ENCODE measurements around the gene FOXJ1.

FOXJ1 gene

DNA sequence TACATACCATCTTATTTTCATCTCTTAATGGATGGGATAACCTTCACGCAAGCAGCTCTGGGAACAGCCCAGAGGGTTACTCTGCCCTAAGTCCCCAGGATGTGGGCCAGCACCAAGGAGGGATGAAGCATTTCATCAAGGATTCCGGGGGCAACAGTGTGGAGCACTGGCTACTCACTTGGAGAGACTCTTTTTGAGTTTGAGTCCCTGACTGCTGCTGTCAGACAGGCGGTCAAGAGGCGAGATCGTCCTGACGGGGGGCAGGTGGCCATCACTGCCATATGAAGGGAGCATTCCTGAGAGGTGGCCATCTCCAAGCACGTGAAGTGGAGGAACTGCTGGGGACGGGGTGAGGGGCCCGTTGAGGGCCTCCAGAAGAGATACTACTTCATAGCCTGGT lies 18.1 kb upstream of the FOXJ1 start:
- no peak for DNase-seq

DNA sequence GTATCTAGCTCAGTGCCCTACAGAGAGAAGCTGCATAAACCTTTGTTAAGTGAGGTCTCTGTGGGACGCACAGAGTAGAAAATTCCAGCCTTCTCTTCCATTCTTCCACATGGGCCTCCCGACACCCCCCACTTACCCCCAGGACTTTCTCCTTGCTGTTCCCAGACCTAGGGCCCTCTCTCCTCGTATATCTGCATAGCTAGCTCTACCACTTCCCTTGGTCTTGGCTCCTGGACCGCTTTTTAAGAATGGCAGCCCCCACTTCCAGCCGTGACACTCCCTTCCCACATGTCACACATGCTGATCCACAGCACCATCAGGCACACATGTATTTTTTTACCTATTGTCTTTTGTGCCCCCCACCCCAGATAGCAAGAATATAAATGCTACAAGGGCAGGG lies 16.7 kb upstream of the FOXJ1 start:
- DNase-seq = no peak

DNA sequence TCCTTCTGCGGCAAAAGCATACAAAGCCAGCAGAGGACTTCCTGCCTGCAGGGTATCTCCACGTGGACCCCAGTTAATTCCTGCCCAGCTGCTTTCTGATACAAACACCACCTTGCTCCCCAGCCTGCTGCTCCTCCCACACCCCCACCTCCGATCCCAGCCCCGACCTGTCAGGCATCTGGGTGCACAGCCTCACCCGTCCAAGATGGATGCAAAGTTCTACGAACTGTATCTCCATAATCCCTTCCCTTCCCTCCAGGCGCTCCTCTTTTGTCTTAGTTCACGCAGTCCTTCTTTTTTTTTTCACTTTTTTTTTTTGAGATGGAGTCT lies 15.6 kb upstream of the FOXJ1 start:
- no peak for DNase-seq

DNA sequence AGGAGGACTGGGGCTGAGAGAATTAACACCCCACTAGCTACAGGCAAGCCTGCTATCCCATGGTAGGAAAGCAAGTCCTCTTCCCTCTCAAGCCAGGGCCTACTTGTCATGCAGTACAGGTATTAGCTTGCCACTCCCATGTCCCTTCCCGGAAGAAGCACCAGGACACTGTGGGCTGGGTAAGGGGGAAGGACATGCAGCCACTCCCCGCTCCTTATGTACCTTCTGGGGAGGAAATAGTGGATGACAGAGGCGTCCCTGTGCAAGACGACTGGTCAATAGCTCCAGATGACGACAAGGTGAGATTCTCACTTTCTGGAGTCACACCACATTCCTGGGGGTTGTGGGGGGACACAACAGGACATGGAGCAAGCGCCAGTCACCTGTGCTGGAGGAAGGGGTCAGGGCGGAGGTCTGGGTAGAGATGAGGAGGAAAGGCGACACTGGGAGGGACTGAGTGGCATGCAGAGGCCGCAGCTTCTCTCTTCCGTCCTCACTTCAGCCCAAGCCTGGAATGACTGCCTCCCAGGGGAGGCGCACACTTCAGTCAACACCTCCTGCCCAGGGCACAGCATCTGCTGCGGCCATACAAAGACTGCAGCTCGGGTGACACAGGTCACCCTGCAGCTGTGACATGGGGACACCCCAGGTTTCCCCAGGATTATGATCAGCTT lies 15.1 kb upstream of the FOXJ1 start:
- no peak for DNase-seq

DNA sequence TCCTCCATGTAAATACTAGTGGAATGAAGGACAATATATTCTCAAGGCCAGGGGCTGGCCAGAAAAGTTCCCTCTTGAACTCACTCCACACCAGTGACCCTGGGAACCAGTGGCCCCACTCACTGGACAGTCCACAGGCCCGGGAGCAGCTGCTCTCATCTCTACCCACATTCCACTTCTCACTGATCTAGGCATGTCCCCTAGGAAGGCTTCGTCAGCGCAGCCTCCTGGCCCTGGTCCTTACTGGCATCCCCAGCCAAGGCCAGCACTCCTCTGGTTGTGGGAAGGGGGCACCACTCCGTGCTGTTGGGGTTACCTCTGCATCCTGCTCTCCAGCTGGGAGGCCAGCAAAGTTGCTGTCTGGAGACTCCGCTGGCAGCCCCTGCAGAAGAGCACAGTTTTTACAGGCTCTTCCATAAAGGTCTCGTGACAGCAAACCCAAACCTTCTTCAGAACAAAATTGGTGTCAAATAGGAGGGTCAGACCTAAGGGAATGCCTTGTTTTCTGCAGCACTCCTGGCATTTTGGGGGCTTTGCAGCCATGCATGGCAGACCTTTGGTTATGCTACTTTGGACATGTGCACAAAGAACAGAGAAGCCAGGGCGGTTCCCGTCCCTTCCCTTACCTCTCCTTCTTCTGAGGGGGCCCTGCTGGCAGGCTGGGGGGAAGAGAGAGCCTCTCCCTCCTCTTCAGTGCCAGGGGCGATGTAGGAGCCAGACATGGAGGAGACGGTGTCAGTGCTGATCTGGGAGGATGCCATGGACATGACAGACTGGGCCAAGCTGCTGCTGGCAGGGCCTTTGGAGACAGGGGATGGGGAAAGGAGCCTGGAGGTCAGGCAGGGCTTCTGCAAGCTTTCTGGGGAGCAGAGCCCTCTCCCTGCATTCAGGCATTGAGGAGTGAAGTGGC lies 14.1 kb upstream of the FOXJ1 start:
- no peak for DNase-seq

DNA sequence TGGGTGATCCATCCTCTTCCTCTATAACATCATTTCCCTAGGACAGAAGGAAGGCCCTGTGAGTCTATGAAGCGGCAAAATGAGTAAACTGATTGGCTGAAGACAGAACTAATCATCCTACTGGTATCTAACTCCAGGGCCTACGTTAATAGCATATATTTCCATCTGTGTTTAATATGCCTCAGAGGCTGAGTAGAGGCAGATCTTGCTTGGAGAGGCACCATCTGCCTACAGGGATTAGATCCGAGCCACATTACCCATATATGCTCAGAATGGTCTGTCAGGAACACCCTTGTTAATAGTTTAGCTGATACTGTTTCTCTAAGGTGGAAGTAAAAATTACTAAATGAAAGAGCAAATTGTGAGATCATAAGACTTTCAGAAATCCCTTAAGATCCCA lies 13.2 kb upstream of the FOXJ1 start:
- DNase-seq = no peak

DNA sequence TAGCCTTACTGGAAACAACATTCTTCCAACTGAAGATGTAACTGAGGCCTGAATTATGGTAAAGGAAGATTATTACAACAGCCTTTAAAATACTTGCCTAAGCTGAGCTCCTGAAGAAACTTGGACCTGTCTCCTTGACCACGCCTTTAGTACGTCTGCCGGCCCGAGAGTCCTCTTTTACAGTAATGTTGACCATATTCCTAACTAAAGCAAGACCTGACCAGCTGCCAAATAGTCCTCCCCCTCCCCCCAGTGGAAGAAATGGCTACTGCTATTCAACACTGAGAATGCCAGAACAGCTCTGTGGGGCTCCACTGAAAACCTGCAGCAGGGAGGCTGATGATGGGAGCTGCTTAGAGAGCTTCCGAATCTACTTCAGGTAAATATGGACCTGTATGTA lies 12.6 kb upstream of the FOXJ1 start:
- DNase-seq = no peak

DNA sequence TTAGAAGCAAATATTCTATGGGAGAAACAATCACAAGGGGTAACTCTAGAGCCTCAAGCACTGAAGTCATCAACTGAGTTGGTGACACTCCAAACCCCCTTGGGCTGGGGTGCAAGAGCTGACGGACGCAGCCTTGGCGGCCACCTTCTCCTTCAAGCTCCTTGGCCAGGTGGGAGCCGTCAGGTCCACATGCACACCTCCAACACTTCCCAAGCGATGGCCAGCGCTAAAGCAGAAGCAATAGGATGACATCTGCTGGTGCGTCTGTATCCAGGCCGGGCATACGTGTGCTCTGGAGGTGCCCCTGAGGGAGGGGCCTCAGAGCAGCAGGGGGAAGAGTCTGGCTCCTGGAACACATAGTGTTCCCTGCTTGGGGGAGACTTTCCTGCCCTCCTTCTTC lies 12.2 kb upstream of the FOXJ1 start:
- no peak for DNase-seq

DNA sequence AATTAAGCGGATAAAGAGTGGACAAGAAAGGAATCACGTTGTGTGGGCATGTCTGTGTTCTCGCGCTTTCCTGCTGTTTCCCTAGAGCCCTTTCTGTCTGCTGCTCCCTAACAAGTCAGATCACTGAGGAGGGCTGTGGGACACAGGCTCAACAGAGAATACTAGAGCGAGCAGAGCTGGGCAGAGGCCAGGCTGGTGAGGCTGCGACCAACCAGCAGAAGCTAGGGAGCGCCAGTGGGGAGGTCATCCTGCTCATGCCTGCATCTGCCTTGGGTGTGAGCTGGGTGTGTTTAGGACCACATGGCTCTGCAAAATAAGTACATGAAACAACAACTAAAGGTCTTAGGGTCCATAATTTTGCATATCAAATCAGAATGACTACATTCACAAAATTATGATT lies 11.5 kb upstream of the FOXJ1 start:
- DNase-seq = no peak

DNA sequence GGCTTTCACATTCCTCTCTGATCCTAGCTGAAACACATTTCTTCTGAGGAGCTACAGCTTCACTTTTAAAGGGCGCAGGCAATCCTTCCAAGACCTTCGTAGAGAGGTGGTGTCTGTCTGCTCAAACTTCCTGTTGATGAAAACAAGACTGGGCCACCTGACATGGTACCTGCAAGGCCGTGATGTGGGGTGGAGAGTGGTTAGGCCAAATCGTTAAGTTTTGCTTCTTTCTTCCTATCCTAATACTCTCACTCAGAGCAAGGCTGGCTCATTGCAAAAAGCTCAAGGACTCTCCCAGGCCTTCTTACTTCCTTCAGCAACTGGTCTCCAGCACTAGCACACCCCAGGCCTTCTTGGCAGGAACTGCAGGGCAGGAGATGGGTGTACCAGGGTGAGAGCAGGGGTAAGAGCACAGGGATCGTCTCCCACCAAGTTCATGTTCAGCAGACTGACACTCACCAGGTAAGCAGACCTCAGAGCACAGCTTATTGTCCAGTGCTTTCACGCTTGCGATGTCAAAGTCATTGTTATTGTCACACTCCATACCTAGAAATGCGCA lies 10.9 kb upstream of the FOXJ1 start:
- DNase-seq = no peak

DNA sequence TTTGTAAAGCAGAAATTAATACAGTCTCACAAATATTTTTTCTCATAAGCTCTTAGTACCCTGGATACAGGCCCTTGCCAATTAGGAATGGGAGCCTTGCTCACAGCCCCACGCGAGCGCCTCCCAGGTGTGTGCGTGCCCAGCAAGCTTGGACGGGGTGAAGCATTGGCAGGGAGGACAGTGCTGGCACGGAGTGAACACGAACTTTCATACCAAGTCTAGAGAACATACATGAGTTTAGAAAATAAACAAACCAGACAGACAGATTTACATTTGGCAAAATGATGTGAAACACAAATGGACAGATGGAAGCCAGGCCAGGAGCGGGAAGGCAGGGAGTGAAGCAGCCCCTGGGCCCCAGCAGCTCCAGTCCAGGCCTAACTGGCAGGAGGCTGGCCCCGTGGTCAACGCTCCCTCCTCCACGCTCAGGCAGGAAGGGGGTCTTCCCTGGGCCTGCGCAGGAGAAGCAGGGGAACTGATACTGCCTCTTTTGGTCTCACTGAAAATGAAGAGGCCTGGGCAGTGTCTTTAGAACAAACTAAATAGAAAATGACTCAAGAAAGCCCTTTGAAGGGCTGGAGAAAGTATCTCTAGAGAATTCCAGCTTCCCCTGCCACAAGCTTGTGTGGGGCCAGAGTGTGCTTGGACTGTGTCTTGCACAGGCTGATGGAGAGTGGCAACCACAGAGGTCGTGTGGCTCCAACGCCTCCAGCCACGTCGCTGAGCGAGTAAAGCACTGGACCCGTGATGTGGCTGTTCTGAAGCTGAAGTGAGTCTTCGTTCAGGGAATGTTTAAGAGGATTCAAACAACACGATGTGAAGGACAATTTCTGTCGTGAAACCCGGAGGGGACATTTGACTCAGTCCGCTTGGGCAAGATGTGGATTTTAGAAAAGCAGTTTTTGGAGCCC lies 9.9 kb upstream of the FOXJ1 start:
- no peak for DNase-seq

DNA sequence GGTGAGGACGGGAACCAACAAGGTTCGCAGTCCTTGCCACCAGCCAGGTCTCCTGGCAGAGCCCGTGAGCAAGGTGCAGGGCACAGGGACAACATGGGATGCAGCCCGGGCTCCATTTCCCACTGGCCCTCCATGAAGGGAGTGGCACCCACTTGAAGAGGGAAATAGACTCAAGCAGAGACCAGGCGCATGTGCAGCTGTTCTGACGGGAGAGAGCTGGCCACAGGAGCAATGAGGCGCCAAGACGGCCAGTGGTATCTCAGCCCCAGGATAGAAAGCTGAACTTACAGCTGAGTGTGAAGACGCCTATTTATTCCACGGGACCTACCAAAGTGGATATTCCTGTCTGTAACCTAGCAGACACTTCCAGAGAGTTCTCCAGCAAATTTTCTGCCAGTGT lies 8.2 kb upstream of the FOXJ1 start:
- no peak for DNase-seq

DNA sequence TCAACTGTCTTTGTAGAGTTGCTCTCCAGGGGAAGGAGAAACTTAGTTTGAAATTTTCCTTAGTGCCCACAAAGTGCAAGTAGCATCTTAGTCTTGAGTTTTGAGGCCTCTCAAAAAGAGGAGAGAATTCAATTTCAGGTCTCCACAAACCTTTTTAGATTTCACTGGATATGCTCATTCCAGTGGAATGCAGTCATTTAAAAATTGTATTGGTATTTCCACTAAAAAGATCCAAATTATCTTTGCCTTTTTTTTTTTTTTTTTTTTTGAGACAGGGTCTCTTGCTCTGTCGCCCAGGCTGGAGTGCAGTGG lies 6.9 kb upstream of the FOXJ1 start:
- no peak for DNase-seq

DNA sequence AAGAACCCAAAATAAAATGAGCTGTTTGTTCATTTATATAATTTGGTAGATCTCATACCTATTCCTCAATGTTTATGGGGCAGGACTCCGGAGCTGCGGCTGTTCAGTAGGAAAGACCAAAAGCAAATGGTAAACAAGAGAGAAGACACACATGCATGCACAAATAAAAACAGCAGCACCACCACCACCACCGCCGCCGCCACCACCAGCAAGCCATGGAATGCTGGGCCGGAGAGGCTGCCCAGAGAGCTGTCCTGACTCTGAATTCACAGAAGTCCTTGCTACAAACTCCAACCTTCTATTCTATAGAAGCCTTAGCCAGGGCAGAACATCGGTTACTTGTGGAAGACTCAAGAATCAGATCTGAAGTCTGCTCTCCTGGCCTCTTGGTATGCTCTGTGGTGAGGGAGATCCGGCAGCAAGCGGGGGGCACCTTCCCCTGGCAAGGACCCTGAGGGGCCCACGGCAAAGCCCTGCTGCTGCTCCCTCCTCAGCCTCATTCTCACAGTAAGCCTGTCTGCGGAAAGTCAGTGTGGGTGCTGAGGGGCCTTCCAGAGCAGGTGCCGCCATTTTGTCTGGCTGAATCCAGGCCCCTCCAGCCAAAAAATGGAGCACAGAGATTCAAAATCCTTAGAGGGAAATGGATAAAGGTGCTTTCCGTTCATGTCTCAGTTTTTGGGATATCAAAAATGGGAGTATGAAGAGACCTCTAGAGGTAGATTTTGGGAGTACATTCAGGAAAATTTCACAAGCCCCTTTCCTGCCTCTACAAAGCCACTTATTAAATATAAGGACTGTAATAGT lies 6.4 kb upstream of the FOXJ1 start:
- DNase-seq = peak; percentile 34

DNA sequence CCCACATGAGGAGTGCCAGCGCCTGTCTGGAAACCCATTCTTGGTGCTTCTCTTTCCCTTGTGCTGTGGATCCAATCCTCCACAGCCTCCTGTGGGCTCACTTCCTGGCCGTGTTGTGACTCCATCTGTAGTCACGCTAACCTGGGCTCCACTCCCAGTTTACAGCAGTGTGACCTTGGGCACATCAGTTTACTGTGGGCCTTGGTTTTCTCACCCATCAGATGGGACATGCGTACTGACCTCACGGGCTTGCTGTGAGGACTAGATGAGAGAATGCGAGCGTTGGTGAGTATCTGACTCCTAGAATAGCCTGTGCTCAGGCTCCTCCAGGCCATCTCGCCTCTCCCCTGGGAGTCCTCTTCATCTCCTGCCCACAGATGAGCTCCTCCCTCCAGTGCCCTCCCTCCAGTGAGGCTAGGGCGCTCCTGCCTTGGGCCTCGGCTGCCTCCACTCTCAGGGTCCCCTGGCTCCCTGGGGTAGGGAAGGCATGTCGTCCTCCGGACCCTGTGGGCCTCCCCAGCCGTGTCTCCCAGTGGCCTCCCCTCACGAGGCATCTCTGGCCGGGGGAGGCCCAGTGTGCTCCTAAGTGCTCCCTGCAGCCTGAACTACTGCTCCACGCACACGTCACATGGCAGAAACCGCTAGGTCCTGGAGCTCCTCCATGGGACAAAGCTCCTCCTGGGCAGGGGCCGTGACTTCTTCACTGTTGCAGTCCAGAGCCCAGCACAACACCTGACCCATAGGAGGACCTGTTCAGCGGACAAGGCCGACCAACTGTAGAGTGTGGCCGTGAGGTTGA lies 5.2 kb upstream of the FOXJ1 start:
- DNase-seq = no peak

DNA sequence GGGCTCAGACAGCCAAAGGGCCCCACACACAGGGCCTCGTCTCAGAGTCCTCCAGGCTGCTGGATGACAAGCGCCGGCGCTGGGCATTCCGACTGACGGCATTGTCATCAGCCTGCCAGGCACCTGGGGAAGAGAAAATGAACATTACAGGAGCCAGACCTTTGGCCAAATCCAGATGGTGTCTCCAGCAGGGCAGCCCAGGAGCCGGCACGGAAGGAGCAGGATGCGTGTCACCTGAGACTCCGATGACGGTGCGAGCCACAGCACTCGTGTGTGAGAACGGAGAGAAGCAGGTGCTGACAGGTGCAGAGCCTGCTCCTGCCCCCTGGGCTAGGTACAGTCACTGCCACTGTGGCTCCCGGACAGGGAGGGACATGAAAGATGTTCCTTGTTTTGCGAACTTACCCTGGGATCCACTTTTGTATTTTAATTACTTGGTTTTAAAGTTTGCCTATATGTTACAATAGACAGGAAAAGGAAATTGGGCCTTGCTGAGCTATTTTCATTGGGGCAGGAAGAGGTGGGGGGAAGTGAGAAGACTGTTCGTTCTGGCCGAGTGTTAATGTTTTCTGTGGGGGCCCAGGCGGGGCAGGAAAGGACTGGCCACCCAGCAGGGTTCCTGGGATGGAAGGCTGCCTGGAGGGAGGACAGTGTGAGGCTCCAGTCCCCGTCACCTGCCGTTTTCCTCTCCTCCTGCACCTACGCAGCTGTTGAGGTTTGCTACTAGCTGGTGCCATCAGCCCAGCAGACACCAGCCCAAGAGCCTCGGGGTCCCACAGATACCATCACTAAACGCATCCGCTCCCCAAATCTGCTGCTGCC lies 4.4 kb upstream of the FOXJ1 start:
- no peak for DNase-seq

DNA sequence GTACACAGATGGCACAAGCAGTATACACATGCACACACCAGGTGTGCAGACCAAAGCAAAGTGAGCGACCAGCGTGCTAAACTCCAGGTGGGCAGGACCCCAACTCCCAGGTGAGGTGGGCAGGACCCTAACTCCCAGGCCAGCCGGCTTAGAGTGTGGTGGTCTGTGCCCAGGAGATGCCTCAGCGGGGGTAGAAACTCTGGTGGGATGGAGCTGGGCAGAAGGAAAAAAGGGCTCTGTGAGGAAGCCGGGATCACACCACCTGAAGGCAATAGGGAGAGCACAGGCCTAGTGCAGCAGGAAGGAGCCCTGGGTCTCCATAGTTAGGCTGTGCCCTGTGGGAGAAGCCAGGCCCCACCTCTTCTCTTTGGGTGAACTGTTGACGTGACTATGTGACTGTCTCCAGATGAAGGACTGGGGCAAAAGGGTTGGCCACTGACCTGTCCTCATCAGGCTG lies 1.6 kb upstream of the FOXJ1 start:
- no peak for DNase-seq

DNA sequence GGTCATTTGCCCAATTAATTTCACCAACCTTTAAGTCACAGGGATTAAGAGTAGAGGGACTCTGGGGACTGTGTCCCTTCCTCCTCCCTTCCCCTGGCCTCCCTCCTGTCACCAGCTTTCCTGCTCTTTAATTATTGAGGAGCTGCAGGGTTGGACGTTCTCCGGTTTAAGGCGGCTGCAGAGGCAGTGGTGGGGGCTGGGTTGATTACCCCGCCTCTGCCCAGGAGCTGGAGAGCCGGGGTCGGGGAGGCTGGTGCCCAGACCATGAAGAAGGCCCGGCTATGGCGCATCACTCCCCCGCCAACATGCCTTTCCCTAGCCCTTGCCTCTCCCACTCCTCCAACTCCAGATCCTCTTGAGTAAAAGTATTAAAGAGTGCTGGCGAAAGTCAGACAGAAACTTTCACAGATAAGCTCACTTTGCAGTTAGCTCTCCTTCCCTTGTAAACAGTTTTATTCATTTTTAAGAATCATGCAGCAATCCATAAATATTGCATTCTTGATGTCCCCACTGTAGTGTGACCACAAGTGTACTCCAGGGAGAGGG lies 1.1 kb upstream of the FOXJ1 start:
- no peak for DNase-seq

DNA sequence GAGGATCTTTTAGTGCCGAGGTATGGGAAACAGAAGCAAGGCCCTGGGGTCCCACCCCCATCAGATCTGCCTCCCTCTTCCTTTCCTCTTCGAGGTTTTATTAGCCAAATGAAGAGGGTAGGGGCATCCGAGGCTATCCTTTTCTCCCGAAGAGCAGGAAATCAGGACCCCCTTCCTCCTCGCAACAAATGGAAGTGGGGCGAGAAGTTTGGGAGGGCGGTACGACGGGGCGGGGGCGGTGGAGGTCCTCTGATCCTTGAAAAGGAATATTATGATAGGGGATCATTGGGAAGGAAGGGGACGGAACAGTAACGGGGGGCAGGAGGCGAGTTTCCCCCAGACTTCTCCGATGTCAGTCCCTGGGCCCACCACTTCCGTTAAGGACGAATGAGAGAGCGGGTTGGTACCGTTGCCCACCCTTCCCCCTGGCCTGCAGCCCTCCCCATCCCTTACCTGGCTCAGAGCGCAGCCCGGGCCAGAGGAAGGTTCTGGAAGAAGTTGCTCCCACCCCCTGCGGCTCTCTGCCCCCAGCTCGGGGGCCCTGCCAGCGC lies 309 bp downstream of the FOXJ1 start:
- no peak for DNase-seq

Measured in DMS79 treated with DMSO at 0.1 percent for 48 hours (cell line).